ENCODE results near the gene C22orf15.

The C22orf15 gene

GRCh38 chr22:23750714-23751440, 11.9 kb upstream of the C22orf15 start, which contains the start of gene ZNF70:
Gene ZNF70 (minus strand): TSS chr22:23751112. CDS start chr22:23745140, 5,972 bp downstream.
- peak; percentile 75 to 82 for DNase-seq (ENCODE audit: low read depth in 2 of 2)

GRCh38 chr22:23751441-23751996, 11.3 kb upstream of the C22orf15 start:
- DNase-seq (ENCODE audit: low read depth in 2 of 2) = no peak

- no peak for DNase-seq (ENCODE audit: low read depth in 2 of 2)
These were observed 10.6 kb upstream of the C22orf15 start for GRCh38 chr22:23752090-23752691.

GRCh38 chr22:23752750-23753149, 10.0 kb upstream of the C22orf15 start:
- no peak for DNase-seq (ENCODE audit: low read depth in 2 of 2)

GRCh38 chr22:23753385-23753784, 9.4 kb upstream of the C22orf15 start:
- no peak for DNase-seq (ENCODE audit: low read depth in 2 of 2)

- no peak for DNase-seq (ENCODE audit: low read depth in 2 of 2)
These were observed 8.4 kb upstream of the C22orf15 start, which contains the start of gene VPREB3 for GRCh38 chr22:23754220-23754919. Gene VPREB3 (minus strand): TSS chr22:23754425. CDS start chr22:23754363, 62 bp downstream.

GRCh38 chr22:23754980-23755636, 7.7 kb upstream of the C22orf15 start:
- no peak for DNase-seq (ENCODE audit: low read depth in 2 of 2)

- no peak for DNase-seq (ENCODE audit: low read depth in 2 of 2)
These were observed 7.1 kb upstream of the C22orf15 start for GRCh38 chr22:23755711-23756110.

GRCh38 chr22:23756891-23757290, 5.9 kb upstream of the C22orf15 start:
- no peak for DNase-seq (ENCODE audit: low read depth in 2 of 2)

GRCh38 chr22:23759566-23759965, 3.2 kb upstream of the C22orf15 start:
- DNase-seq (ENCODE audit: low read depth in 2 of 2) = no peak

- DNase-seq (ENCODE audit: low read depth in 2 of 2) = no peak
These were observed 2.7 kb upstream of the C22orf15 start for GRCh38 chr22:23760056-23760455.

- DNase-seq (ENCODE audit: low read depth in 2 of 2) = peak; percentile 26 to 57
These were observed 772 bp downstream of the C22orf15 start for GRCh38 chr22:23763579-23763945.

- DNase-seq (ENCODE audit: low read depth in 2 of 2) = no peak
These were observed 1.2 kb downstream of the C22orf15 start for GRCh38 chr22:23763954-23764353.

GRCh38 chr22:23764899-23765881, 2.4 kb downstream of the C22orf15 start:
- no peak for DNase-seq (ENCODE audit: low read depth in 2 of 2)

- no peak for DNase-seq (ENCODE audit: low read depth in 2 of 2)
These were observed 4.5 kb downstream of the C22orf15 start for GRCh38 chr22:23767303-23767672.

GRCh38 chr22:23767673-23768548, 5.1 kb downstream of the C22orf15 start, which contains the start of gene CHCHD10:
Gene CHCHD10 (minus strand): TSS chr22:23767972. CDS start chr22:23767874, 98 bp downstream.
- peak; percentile 60 to 74 for DNase-seq (ENCODE audit: low read depth in 2 of 2)

- no peak for DNase-seq (ENCODE audit: low read depth in 2 of 2)
These were observed 6.7 kb downstream of the C22orf15 start for GRCh38 chr22:23769321-23769965.

GRCh38 chr22:23772315-23772648, 9.5 kb downstream of the C22orf15 start:
- DNase-seq (ENCODE audit: low read depth in 2 of 2) = no peak
